HG02870 (cell line): ENCODE measurements around the gene MYO1E.
"Not testable (repeated sequence)": the region's sequence is repeated elsewhere in the genome, so short reads cannot be mapped to it uniquely, and the experiment has no call there.

ENCODE experiments used
- ATAC-seq: cut with Tn5 transposase; IDR thresholded peaks from one replicate; pipeline ENCODE4 v1.9.1; 2021; ENCODE audit warnings: mild to moderate bottlenecking, moderate library complexity; ENCODE audit not compliant: unreplicated experiment

Gene MYO1E

DNA sequence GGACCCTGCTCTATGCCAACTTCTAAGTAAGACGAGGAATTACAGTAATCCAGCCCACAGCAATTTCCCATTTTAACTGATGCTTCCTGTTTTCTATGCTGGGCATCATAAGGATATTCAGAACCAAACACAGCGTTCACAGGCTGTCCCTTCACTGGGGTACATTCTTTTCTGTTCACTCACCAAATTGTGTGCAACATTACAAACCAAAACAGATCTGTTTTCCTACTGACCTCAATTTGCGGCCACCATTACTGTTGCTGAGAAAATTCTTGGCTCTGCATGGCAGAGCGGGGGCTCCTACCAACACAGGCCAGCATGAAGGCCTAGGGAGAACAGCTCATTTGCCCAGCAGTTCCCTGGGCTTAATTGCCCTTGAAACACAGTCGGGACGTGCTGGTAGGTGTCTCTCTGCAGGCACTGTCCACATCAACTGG is 76.5 kb downstream of the MYO1E start:
- no peak for ATAC-seq

DNA sequence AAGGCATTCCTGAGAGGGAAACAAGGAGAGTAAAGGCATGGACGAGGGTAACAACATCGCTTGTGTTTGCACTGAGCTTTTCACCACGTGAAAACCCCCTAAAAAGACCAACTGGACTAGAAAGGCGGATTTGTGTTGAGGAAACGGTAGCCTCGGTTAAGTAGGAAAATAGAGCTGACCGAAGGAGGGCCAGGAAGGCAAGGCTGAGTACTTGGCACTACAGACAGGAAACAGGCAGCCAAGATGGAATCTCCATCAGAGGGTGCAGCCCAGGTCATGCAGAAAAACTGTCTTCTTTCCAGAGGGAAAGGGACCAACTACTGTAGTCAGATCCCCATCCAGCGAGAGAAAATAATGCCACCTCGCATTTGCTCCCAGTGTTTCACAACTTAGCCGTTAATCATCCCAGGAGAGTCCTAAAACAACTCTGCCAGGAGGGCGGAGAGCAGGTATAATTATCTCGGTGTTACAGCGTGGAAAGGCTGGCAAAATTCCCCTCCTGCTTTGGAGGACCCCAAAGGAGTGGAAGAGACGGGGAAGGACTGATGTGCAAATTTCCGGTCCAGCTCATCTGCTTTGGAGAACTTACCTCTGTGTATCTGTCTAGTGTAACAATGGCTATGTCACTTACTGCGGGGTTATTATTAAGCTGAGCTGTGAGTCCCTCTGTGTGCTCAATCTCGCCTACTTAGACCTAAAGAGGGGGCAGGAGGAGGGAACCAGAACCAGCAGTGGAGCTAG is 77.2 kb downstream of the MYO1E start:
- ATAC-seq: no peak

DNA sequence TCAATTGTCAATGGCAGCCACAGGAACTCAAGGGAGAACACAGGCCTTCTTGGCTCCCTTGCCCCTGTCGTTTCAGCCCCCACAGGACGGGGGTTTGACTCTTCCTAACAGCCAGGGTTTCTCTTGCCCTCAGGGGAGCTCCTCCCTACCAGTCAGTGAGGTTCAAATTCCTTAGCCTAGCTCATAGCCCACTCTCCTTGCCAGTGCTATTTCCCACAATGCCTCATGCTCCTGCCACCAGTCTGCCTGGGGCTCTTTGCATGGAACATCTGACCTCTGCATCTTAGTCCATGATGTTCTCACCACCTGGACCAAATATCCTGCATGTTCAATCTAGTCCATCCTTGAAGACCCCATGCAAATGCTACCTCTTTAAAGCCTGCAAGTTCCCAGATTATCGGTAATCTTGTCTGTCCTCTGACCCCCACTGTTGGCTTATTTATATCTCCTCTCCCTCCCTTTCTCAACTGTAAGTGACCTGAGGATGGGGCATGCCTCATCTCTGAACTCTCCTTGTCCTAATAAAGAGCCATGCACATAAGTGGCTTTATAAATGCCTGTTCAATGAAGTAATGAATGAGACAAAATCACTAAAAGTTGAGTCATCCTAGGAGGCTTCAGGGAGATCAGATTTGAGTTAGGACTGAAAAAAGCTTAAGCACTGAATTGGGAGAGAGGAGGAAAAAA is 78.0 kb downstream of the MYO1E start:
- no peak for ATAC-seq

DNA sequence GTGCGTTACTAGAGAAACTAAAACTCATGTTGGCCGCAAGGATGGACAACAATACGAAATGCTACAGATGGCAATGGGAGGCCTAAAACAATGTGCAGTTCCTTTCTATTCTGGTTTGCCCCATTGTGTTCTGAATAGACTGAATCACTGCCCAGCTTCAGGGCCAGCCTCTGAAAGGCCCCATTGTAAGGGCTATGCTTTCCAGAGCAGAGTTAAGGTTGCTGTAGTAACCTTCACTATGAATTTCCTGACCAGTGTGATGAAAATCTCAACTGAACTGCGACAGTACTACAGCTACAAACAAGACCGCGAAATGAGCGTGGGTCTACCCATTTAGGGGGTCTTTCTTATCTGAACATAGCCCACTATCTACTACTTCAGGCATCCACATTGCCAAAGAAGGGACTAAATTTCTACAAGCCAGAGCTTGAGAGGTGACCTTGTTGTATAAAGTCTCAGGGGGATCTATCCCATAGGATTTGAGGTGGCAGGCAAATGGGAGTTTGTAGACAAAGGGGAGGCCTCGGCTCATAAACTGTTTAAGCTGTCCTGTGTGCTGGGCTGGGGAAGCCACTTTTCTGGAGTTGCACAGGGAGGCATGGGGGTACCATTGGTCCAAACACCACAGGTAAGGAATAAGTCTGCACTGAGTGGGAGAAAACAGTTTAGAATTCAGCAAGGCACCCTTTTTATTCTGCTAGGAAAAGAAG is 80.1 kb downstream of the MYO1E start:
- ATAC-seq: no peak

DNA sequence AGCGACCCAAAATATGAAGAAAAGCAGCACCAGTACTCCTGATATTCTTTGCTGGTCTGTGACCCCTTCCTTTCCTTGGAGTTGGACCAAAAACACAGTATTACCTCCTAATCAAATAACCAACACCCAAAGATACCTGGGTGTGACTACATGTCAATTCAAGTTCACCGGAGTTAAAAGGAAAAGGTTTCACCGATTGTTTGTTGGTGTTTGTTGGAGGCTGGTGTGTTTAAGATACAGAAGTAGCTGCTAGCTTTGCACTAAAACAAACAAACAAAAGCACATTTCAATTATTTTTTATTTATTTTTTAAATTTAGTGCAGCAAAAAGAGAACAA is 81.5 kb downstream of the MYO1E start:
- no peak for ATAC-seq

DNA sequence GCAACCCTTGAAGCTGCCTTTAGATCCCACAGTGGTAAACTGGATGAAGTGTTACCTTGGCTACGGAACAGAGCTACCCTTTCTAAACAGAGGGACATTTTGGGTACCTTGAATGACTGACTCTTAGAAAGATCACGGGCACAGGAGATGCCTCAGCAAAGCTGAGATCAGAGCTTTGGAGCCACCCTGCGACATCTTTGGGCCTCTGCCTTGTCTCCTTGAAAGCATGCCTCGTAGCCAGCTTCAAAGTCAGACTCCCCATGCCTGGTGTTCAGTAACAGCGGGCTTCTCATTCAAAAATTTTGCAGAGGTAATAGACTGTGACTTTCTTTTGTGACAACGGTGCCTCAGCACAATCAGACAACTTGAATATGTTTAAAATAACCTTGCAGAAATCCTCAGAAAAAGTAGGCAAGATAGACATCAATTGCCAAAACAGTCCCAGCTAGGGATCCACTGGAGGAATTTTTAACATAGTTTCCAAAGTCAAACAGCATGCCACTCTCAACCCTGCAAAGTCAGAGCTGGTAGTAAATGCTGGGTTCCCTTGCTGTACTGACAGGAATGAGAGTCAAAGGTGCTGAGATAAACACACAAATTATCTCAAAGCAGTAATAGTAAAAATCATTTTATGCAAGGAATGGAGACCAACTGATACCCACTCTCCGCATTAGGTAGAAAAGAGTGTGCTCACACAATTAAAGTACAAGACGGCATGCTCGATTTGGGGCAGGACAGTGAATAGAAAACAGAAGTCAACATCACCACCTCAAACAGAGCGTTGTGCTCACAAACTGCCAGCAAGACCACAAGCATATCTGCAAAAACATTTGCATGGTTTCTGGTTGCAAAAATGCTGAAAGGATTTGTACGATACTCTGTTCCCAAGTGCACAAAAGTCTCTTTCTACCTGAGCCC is 82.1 kb downstream of the MYO1E start:
- peak; percentile 56 for ATAC-seq

DNA sequence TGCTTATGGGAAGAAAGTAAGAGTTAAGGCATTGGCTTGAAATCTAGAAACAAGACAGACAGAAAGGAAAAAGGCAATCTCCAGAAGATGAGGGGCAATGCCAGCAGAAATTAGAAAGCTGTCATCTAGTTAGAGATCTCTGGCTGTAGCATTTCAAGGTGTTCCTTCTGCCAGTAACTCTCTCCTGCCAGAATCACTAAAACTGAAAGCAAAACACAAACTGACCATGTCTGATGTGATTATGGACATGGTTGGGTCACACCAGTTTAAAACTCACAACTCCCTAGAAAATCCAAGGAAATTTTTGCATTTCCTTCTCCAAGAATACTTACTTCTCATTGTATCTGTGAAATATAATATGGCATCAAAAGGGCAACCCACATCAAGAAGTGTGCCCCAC is 83.1 kb downstream of the MYO1E start:
- ATAC-seq: no peak

DNA sequence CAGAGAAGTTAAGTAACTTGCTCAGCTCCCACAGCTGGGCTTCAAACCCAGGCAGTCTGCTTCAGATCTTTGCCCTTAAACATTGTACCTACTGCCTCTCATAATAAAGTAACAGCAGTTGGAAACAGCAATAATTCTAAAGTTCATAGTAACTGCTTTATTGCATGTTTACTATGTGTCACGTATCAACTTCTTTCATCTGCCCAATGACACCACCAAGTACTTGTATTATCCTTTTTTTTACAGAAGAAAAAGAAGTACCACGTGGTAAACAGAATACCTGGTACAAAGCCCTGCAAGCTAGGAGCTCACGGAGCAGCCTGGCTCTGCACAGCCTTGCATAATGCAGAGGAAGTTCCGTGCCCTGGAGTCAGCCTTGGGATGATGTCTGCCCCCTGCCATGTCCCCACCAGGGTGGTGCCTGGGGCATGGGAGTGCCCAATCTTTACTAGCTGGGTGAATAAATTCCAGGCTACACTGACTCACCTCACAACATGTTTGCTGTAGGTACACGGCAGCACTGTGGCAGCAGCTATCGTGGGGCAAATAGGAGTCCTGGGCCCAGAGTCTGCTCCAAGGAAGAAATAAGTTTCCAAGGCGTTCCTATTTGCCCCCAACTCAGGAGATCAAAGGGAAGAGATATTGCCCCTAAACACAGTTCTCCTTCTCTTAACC is 88.8 kb downstream of the MYO1E start:
- ATAC-seq: no peak

DNA sequence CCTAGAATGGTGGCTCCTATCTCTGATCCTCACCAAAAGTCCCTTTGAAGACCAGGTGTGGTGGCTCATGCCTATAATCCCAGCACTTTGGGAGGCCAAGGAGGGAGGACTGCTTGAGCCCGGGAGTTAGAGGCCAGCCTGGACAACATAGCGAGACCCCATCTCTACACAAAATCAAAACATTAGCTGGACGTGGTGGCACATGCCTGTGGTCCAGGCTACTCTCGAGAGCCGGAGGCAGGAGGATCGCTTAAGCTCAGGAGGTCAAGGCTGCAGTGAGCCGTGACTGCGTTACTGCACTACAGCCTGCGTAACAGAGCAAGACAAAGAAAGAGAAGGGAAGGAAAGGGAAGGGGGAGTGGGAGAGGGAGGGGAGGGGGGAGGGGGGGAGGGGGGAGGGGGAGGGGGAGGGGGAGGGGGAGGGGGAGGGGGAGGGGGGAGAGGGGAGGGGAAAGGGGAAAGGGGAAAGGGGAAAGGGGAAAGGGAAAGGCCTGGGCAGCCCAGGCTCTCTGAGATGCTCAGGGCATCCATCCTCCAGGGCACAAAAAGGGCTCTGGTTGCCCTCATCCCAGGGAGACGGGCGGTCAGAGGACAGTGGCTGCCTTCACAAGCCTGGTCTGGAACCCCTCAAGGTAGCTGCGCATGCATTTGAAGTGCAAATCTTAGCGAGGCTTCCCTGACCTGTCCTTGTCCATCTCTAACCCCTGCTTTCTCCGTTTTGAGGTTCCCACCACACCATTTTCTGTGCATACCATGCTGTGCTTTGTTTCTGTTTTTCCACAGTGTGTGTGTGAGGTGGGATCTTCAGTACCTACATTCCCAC is 89.9 kb downstream of the MYO1E start:
- no peak for ATAC-seq

DNA sequence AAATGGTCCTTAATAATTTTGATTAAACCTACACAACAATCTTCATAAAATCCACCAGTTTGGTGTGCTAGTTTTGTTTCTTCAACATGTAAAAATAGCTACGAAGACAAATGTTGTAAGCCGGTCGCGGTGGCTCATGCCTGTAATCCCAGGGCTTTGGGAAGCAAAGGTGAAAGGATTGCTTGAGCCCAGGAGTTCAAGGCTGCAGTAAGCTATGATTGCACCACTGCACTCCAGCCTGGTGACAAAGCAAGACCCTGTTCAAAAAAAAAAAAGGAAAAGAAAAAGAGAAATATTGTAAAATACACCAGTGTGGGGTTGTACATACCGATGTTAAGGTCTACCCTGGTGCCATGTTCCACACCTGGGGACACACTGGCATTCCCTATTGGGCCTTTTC is 91.0 kb downstream of the MYO1E start:
- no peak for ATAC-seq

DNA sequence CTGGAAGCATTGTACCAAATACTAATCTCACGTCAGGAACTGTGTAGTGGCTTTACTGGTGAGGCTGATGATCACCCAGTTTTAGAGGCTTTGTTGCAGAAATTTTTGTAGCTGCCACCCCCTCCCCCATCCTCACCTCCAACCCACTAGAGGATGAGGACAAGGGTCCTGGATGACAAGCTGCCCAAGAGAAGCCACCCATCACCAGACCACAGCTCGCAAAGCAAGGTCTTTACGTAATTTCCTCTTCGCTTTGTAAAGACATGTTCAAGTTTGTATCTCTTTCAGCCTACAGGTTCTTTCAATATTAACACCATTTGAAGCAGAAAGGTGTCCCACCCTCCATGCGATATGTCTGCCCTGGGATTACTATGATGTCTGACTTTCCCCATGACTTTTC is 91.8 kb downstream of the MYO1E start:
- ATAC-seq: no peak

DNA sequence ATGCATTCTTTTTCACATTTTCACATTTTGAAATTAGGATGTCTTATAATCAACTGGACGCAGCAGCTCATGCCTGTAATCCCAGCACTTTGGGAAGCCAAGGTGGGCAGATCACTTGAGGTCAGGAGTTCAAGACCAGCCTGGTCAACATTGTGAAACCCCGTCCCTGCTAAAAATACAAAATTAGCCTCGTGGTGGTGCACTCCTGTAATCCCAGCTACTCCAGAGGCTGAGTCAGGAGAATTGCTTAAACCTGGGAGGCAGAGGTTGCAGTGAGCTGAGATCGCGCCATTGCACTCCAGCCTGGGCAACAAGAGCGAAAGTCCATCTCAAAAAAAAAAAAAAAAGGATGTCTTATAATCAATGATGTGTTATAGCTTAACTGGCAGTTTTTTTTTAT is 92.4 kb downstream of the MYO1E start:
- ATAC-seq: not testable (repeated sequence)

DNA sequence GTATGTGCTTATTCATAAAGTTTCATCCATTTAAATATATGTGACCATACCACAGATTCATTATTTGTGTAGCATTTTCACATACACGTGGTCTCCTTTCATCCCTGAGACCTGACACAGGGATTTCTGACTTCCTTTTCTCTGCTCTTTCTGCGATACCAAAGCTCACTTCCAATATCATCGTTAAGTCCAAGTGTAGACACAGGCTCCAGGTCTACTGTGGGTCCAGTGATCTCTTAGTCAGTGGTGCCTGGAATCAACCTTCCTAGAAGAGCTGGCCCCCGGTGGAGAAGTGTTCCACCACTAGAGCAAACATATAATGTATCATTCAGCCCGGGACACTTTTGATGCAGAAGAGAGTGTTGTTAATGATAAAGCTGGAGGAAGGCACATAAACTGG is 93.6 kb downstream of the MYO1E start:
- no peak for ATAC-seq

DNA sequence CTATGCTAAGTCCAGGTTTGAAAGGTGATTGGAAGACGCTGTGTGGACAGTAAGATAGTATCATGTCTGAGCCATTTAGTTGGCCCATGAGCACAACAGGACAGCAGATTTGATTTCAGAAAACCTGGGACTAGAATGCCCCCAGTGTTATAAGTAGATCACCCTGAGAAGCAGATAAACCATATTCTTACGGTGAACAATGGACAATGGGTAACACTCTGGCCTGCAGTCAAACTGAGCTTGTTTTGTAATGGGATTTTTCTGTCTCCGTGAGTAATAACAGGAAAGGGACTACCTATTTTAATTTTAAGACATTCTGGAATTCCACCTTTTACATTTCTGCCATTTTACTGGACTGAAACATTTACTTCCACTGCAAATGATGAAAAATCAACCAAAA is 94.6 kb downstream of the MYO1E start:
- ATAC-seq: no peak

DNA sequence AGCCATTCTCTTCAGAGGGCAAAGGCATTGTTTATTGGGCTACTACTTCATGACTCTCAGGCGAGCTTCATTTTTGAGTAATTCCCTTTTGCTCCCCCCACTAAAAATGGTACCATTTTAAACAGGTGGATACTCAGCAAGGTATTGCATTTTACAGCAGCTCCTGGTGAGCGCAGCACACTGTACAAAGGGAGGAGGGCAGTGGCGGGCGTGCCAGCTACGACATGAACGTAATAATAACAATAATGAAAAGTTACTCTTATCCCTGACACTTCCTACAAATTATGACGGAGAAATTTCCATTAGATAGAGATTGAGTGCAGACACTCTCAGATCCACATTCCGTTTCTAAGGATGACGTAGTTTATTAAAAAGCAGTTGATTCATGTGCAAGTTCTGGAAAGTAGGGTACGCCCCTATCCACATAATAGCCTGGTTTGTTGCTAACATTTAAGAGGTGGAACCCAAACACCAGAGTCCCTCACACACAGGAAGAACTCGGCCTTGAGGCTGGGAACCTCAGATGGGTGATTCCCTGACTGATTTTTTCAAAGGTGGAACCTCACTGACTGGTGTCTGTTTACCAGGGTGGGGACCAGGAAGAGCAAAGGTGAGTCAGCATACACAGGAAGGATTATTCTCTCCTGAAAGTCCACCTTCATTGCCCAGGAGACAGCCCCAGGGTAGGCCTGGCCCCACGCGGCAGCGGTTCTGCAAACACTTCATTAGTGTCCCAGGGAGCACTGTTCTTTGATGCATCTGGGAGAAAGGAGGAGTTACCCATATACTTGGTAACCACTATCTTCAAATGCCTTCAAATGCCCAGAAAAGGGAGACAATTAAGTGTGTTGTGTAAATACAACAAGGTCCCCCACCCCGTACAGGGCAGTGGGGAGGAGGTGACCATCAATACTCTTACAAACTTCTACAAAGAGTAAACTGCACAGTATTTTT is 96.2 kb downstream of the MYO1E start:
- ATAC-seq: no peak

DNA sequence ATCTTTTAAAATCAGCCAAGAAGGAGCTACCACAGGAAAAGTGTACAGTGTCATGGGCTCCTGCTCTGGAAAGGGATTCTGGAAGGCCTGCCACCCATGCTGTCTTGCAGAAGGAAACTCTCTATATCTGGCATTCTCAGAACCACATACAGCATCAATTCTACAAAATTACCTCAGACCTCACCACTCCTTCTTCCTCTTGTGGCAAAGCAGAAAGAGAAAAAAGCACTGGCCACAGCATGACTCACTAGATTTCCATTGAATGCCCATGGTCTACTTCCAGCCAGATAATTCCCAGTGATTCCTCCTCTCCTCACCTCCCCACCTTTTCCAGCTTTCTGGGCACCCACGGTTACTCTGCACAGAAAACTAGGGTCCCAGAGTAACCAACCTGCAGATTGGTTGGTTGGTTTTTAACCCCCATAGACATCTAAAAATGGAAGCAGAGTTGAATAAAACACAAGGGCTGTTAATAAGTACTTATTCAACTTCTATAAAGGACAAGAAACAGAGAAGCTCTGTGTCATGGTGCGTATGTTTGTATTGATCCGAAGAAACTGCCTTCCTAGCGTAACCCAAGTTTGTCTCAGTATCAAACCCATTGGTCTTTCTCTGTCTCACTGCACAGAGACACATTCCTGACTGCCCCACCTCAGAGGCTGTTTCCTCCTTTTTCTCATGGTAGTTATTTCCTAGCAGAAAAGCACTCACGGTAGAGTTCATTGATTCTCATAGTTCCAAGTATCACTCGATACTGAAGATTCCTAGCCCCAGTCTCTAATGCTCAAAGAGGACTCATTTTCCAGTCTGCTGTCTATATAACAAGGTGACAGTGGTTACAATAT is 98.3 kb downstream of the MYO1E start:
- peak; percentile 66 for ATAC-seq

DNA sequence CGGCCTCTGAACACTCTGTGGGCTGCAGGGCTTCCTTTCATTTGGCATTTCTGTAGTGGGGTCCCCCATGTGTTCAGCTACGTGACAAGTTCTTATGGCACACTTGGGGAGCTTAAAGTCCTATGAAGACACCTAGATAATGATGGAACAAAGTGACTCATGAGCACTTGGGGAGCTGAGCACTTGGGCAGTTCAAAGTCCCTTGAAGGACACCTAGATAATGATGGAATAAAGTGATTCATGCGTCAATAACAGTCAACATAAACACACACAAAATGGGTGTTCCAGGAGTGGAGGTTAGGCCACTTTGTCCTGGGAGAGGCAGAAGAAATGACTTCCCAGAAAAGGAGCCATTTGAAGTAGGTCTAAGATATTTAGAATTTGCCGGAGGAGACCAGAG is 99.4 kb downstream of the MYO1E start:
- ATAC-seq: no peak
